ELF-1 (cell line): Measurements from ENCODE around the gene WHRN.

ENCODE experiments used
- DNase-seq: peaks from one replicate; pipeline ENCODE4 v3.0.0-alpha.2; 2016; ENCODE audit warnings: low read depth, low spot score

WHRN gene

GRCh38 chr9:114382699-114383520 lies 122.4 kb downstream of the WHRN start:
- DNase-seq: no peak

- DNase-seq: no peak
Observed at GRCh38 chr9:114378883-114379282, 126.4 kb downstream of the WHRN start.

GRCh38 chr9:114378016-114378415 lies 127.3 kb downstream of the WHRN start:
- DNase-seq: no peak

- DNase-seq: no peak
Observed at GRCh38 chr9:114376586-114377445, 128.5 kb downstream of the WHRN start.

- DNase-seq: no peak
Observed at GRCh38 chr9:114375386-114376175, 129.7 kb downstream of the WHRN start.

- DNase-seq: no peak
Observed at GRCh38 chr9:114374936-114375335, 130.3 kb downstream of the WHRN start.

GRCh38 chr9:114373960-114374730 lies 131.1 kb downstream of the WHRN start:
- DNase-seq: no peak

- DNase-seq: no peak
Observed at GRCh38 chr9:114372921-114373448, 132.3 kb downstream of the WHRN start.

- DNase-seq: no peak
Observed at GRCh38 chr9:114371973-114372917, 133.0 kb downstream of the WHRN start.

- DNase-seq: no peak
Observed at GRCh38 chr9:114371343-114371944, 133.8 kb downstream of the WHRN start.

- no peak for DNase-seq
Observed at GRCh38 chr9:114370968-114371320, 134.3 kb downstream of the WHRN start.

- DNase-seq: no peak
Observed at GRCh38 chr9:114370251-114370967, 134.9 kb downstream of the WHRN start.

GRCh38 chr9:114369216-114370130 lies 135.8 kb downstream of the WHRN start:
- DNase-seq: no peak

- no peak for DNase-seq
Observed at GRCh38 chr9:114367772-114368569, 137.3 kb downstream of the WHRN start.

GRCh38 chr9:114367366-114367765 lies 137.9 kb downstream of the WHRN start:
- no peak for DNase-seq

GRCh38 chr9:114366334-114367128 lies 138.7 kb downstream of the WHRN start:
- no peak for DNase-seq
